ENCODE measurements around the gene CACNA1B.

CACNA1B gene

DNA sequence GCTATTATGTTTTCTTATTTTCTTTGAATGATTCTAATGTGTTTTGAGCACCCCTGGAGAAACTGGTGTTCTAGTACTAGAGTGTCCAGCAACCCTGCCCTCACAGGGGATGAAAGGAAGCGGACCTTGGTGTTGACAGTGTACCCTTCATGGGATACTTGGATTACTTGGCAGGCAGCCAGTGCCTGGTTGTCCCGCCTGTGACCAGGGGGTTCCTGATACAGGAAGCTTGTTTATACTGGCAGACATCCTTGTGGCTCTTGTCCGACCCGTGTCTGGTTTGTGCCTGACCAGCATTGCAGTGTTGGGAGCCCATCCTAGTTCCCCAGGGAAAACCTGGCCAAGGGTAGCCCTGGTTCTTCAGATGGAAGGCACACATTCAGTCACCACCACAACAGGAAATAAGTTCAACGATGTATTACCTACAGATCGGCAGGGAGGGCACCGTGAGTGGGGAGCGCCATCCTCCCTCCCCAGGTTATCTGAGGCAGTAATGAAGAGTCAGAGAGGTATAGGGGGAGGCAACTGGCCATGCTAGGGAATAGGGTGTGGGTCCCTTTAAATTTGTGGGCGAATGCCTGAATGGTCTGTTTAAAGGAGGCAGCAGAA is 47.3 kb downstream of the CACNA1B start:
- DNase-seq = no peak

- no peak for DNase-seq
Observed at GRCh38 chr9:137943655-137944054, 66.1 kb downstream of the CACNA1B start.

- DNase-seq = no peak
Observed at GRCh38 chr9:137945581-137945980, 68.0 kb downstream of the CACNA1B start.

- no peak for DNase-seq
Observed at GRCh38 chr9:137946993-137947392, 69.4 kb downstream of the CACNA1B start.

DNA sequence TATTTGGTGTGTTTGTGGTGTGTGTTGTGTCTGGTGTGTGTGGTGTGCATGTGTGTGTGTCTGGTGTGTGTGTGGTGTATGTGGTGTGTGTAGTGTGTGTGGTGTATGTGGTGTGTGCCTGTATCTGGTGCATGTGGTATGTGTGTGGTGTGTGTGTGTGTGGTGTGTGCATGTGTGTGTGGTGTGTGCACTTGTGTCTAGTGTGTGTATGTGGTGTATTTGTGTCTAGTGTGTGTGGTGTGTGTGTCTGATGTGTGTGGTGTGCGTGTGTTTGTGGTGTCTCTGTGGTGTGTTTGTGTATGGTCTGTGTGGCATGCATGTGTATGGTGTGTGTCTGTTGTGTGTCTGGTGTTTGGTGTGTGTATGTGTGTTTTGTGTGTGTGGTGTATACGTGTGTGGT is 71.1 kb downstream of the CACNA1B start:
- no peak for DNase-seq

DNA sequence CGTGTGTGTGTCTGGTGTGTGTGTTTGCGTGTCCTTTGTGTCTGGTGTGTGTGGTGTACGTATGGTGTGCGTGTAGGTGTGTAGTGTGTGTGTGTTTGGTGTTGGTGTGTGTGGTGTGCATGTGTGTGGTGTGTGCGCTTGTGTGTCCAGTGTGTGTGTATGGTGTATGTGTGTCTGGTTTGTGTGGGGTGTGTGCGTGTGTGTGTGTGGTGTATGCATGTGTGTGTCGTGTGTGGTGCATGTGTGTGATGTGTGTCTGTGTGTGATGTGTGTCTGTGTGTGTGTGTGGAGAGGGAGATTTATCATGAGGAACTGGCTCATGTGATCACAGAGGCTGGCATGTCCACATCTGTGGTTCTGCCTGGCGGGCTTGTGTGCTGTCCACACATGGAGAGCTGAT is 71.7 kb downstream of the CACNA1B start:
- no peak for DNase-seq

- no peak for DNase-seq
Observed at GRCh38 chr9:137951107-137951506, 73.5 kb downstream of the CACNA1B start.

DNA sequence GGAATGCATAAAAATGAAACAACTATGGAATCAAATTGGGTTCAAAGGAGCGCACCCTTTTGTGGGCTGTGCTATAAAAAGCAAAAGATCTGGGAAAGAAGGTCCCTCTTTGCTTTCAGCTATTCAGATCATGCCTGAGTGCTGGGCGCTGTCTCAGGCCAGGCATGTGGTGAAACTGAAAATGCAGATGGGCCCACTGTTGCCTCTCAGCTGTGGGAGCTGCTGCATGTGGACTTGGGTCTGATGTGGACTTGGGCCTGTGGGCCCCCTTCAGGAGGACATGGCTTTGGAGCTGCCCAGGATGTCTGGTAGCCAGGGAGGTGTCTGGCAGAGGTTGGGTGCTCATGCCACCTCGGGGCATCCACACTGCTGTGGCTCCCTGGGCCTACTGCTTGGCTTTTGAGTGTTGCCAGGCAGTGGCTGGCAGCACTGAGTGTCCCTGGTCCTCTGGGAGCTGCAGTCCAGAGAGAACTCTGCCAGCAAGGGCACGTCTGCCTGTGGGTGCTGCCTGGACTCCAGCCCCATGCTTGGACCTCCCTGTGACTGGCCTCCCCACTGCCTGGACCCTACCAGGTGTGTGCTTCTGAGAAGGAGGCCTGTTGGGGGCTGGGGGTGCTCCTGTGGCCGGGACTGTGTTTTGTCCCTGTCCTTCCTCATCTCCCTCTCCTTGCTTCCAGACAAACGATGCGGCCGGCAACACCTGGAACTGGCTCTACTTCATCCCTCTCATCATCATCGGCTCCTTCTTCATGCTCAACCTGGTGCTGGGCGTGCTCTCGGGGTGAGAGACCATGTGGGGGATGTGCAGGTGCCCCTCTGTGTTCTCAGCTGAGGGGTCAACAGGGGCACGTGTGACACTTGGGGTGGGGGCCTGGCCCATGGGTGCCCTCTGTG is 74.3 kb downstream of the CACNA1B start:
- no peak for DNase-seq

- DNase-seq = no peak
Observed at GRCh38 chr9:137952976-137953666, 75.5 kb downstream of the CACNA1B start.

GRCh38 chr9:137953683-137954438 is 76.3 kb downstream of the CACNA1B start:
- no peak for DNase-seq

DNA sequence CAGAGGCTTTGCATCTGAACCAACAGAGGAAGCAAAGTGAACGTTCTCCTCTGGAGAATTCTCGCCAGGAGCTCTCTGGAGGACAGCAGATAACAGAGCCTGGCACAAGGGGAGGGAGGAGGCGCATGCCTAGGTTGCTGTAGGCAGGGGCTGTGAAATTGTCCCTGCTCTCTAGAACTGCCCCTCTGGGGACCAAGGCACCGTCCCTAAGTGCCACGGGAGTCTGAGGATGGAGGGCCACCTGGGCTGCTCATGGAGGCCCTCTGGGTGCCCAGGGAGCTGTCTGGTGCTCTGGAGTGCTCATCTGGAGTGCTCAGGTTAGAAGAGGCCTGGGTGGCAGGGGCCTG is 77.6 kb downstream of the CACNA1B start:
- no peak for DNase-seq

DNA sequence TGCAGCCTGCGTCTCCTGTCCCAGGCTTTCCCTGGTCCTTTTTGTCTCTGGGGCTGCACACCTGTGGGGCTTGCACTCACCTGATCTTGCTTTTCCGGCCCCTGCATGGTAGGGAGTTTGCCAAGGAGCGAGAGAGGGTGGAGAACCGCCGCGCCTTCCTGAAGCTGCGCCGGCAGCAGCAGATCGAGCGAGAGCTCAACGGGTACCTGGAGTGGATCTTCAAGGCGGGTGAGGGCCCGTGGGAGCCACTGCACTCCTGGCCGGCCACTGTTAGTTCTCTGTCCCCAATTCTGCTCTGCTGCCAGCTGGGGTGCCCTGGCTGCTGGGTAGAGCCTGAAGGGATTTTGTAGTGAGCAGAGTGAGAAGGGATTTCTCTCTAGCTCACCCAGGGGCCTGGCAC is 78.0 kb downstream of the CACNA1B start:
- DNase-seq = no peak

GRCh38 chr9:137956039-137956438 is 78.5 kb downstream of the CACNA1B start:
- DNase-seq = no peak

- no peak for DNase-seq
Observed at GRCh38 chr9:137956688-137957385, 79.3 kb downstream of the CACNA1B start.

DNA sequence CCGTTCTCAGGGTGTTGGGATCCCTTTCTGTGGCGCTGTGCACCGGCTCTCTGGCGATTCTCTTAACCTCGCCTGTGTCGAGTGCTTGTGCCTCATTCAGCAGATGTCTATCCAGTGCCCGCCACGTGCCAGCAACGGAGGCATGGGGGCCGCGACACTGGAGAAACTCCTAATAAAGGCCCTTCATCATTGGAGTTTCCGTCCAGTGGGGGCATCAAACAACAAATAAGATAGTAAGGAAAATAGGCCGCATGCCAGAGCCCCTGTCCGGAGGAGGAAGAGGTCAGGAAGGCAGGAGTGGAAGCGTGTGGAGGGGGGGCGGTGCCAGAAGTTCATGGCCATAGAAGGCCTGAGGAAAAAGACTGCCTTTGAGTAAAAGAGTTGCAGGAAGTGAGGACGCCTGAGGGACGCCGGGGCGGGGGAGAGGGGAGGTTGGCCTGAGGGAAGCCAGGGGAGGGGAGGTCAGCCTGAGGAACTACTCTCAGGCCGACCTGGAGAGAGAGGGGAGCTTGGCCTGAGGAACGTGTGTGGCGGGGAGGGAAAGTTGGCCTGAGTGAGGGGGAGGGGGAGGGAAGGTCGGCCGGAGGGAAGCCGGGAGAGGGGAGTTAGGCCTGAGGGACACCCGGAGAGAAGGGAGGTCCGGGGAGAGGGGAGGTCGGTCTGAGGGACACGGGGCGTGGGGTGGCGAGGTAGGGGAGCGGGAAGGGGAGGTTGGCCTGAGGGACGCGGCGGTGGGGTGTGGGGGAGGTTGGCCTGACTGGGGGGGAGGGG is 82.2 kb downstream of the CACNA1B start:
- no peak for DNase-seq

- no peak for DNase-seq
Observed at GRCh38 chr9:137960496-137960895, 82.9 kb downstream of the CACNA1B start.

DNA sequence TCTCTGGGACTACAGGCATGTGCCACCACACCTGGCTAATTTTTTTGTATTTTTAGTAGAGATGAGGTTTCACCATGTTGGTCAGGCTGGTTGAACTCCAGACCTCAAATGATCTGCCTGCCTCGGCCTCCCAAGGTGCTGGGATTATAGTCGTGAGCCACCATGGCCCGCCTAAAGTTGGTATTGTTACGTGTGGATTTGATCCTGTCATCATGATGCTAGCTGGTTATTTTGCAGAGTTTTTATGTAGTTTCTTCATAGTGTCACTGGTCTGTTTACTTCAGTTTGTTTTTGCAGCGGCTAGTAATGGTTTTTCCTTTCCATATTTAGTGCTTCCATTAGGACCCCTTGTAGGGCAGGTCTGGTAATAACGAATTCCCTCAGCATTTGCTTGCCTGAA is 85.9 kb downstream of the CACNA1B start:
- no peak for DNase-seq

- DNase-seq = no peak
Observed at GRCh38 chr9:137965177-137965795, 87.7 kb downstream of the CACNA1B start.

GRCh38 chr9:137967280-137967953 is 89.8 kb downstream of the CACNA1B start:
- DNase-seq = no peak

- no peak for DNase-seq
Observed at GRCh38 chr9:137968235-137968634, 90.7 kb downstream of the CACNA1B start.

DNA sequence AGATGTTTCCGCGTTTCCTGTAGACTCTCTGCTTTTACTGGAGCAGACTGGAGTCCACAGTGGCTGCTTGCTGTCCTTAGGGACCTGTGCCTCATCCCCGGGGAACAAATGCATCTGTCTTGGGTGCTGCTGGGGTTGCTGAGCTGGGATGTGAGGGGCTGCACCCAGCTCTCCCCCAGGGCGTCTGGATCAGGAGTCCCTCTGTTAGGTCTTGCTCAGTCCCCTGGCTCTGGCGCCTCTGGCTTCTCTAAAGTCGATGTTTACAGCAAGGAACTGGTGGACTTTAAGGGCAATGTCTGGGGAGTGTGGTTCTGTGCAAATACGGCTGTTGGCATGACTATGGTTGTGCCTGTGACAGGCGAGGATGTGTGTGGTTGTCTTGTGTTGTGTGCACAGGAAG is 91.4 kb downstream of the CACNA1B start:
- no peak for DNase-seq
